ENCODE data around the gene JUN.

DNA sequence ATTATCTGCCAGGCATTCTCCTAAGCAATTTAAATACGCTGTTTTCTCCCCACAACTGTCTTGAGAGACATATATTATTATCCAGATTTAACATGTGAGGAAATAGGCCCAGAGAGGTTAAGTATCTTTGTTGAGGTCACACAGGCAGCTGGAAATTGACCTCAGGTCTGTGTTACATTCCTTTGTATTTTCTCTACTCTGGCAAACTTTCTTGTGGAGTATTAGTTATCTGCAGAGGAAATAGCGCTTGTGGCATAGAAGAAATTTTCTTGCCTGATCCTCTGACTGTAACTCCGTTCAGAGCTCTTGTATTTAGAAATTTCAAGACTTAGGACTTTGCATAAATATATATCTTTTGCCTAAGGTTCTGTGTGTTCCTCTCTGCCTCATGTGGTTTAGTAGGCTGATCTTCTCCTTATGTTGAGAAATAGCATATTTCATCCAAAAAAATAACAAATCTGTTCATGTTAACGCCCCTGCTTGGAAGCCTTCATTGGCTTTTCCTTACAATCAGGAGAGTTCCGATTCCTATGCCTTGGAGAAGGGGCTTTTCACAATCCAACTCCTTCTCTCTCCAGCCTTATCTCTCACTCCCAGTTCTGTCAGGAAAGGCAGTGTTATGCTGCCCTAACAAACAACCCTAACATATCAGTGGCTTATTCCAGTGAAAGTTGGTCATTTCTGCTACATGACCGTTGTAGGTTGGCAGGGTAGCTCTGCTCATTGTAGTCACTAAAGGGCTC lies 2.5 kb upstream of the JUN start:
- TF ChIP-seq ZBTB33 (IDR thresholded peaks at IDR 0.05; ENCODE audit: borderline replicate concordance, low read depth) (no peak), TAF1 (IDR thresholded peaks at IDR 0.05; ENCODE audit: borderline replicate concordance, low read depth, low read length) (no peak), POLR2AphosphoS5 (IDR thresholded peaks at IDR 0.05; ENCODE audit: low read depth, low read length) (no peak), EZH2phosphoT487 (IDR thresholded peaks at IDR 0.05; ENCODE audit: borderline replicate concordance, low read depth) (no peak), TEAD4 (IDR thresholded peaks at IDR 0.05; ENCODE audit: borderline replicate concordance, insufficient read depth) (no peak), NFIC (IDR thresholded peaks at IDR 0.05; ENCODE audit: borderline replicate concordance) (no peak), JUND (IDR thresholded peaks at IDR 0.05) (no peak), CTCF (IDR thresholded peaks at IDR 0.05) (no peak), EP300 (IDR thresholded peaks at IDR 0.05; ENCODE audit: borderline replicate concordance in 1 of 2, low read depth in 1 of 2, low read length in 1 of 2) (no peak), SMC3 (IDR thresholded peaks at IDR 0.05; ENCODE audit: low read depth, low read length) (no peak), FOXM1 (IDR thresholded peaks at IDR 0.05; ENCODE audit: low read depth) (no peak)

Measured in SK-N-SH (cell line).